ENCODE results near the gene IL4I1. TPM values are rescaled to one million over a fixed set of nuclear protein-coding genes. Genes with fewer than 3 reads are reported as not detected.
A peak's percentile ranks its signal among the peaks of the same experiment; 100 is the strongest.

IL4I1 gene
- total and polyA plus RNA-seq, 2 of the 8 experiments (the other 6 are each of a cell fraction or from before 2014, with no cell fraction given): 0.41 to 0.76 TPM

DNA sequence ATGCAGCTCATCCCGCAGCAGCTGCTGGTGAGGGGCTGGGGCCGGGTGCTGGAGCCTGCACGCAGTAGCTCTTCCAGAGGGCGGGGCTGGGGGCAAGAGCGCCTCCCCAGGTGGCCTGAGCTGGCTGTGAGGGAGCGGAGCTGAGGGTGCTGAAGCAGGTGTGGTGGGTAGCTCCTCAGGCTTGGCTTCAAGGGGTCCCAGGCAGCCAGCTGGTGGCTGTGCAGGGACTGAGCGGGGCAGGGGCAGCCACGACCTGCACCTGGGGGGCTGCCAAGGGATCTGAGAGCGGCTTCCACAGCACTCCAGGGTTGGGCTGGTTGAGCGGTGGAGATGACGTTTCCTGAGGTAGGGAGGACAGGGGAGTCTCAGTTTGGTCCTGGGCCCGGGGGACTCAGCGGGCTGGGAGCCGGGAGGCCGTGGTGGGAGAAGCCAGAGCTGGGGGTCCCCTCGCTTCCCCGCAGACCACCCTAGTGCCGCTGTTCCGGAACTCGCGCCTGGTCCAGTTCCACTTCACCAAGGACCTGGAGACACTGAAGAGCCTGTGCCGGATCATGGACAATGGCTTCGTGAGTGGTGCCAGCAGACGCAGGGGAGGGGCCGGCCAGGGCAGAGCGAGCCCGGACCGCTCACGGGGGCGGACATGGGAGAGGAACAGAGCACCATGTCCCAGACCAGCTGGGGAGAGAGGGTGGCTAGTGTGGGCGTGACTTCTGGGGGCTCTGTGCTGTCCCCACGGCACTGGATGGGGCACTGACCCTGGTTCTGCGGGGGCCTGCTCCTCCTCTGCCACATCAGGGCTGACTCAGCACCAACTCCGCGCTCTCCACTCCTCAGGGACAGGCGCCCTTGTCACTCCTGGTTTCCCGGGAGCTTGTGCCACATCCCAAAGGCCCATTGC lies 38.4 kb downstream of the IL4I1 start:
- no peak overlapping the region for H2BK20ac ChIP-seq (ENCODE audit: low read length)
- no peak overlapping the region for H3K4ac ChIP-seq (replicated peaks; ENCODE audit: insufficient read length, low read depth, low read length)
- H2BK12ac ChIP-seq (ENCODE audit: low read depth, low read length): no peak overlapping the region
- H2AK5ac ChIP-seq (ENCODE audit: low read depth, low read length): no peak overlapping the region
- no peak overlapping the region for H3K27ac ChIP-seq (ENCODE audit: low read depth, low read length)
- H2BK120ac ChIP-seq (replicated peaks; ENCODE audit: low read depth, low read length): no peak overlapping the region
- H3K36me3 ChIP-seq (ENCODE audit: control insufficient read depth in 2 of 4, insufficient read depth in 4 of 4, low read length in 3 of 4): peaks cover 21 to 74% (median 49%) of the 10 kb centered on the region in 4 experiments
- H3K4me2 ChIP-seq (ENCODE audit: insufficient read depth in 1 of 2, low read depth in 2 of 2, low read length in 2 of 2): no peak overlapping the region
- H2BK5ac ChIP-seq (ENCODE audit: low read depth, low read length): peak overlapping the region; percentile 60; the same call in 1 of the 2 replicates
- POLR2A ChIA-PET (ENCODE audit: partially characterized antibody): interaction anchor here (0.7 to 12.4 kb wide), 20 partner anchors 8 to 218 kb away, joined by 3 to 247 read pairs (median 4); partner anchors contain the start of genes AKT1S1, FUZ, MED25 and PNKP
- H3K4me1 ChIP-seq (replicated peaks in 1 of 4; ENCODE audit: control insufficient read depth in 3 of 4, insufficient read depth in 4 of 4, low read length in 3 of 4): peaks cover 0 to 7% (median 2%) of the 10 kb centered on the region in 4 experiments; a peak in 4 of 7 replicates
- FAIRE-seq: no peak
- TF ChIP-seq ZNF274 (IDR thresholded peaks at IDR 0.05; ENCODE audit: borderline replicate concordance, extremely low read depth, low read length): no peak
- peak; percentile 85; the same call in 1 of the 2 replicates for TF ChIP-seq POLR2AphosphoS5 (IDR thresholded peaks at IDR 0.05; ENCODE audit: low read depth, low read length)
- peak in 1 of 2 experiments; percentile 67; a peak in 2 of 3 replicates for TF ChIP-seq POLR2A (IDR thresholded peaks at IDR 0.05; ENCODE audit: control extremely low read depth in 1 of 2, low read depth in 2 of 2, low read length in 2 of 2)
- no peak for TF ChIP-seq SAP30 (IDR thresholded peaks at IDR 0.05; ENCODE audit: insufficient read depth, insufficient replicate concordance, low read length)
- no peak for TF ChIP-seq RNF2 (IDR thresholded peaks at IDR 0.05; ENCODE audit: borderline replicate concordance, low read depth, low read length, missing control alignments, poor library complexity, severe bottlenecking)
- H4K8ac ChIP-seq (ENCODE audit: extremely low read depth, insufficient read depth, low read length): peak overlapping the region; percentile 47; the same call in 1 of the 2 replicates
- DNase-seq (ENCODE audit: low read depth in 1 of 2, low spot score in 2 of 2): no peak
- no peak overlapping the region for H3K23ac ChIP-seq (ENCODE audit: insufficient read length)
- H2BK15ac ChIP-seq (ENCODE audit: low read length): no peak overlapping the region
- no peak overlapping the region for H4K5ac ChIP-seq (ENCODE audit: insufficient read length, low read depth, low read length)
- H3K9me3 ChIP-seq (ENCODE audit: insufficient read depth in 2 of 2, low read depth in 1 of 2, low read length in 1 of 2): no peaks in the 10 kb centered on the region
- H3K14ac ChIP-seq (ENCODE audit: insufficient read length): no peak overlapping the region
- peaks cover 3 to 12% of the 10 kb centered on the region in 2 experiments; a peak in 3 of 4 replicates for H3K79me2 ChIP-seq (ENCODE audit: control insufficient read depth in 1 of 2, insufficient read depth in 2 of 2, low read length in 2 of 2)
- H3K9ac ChIP-seq (replicated peaks in 1 of 4; ENCODE audit: extremely low read depth in 1 of 4, low read depth in 3 of 4, low read length in 3 of 4): no peak overlapping the region
- H3K27me3 ChIP-seq (replicated peaks in 1 of 4; ENCODE audit: control insufficient read depth in 3 of 4, extremely low read depth in 1 of 4, insufficient read depth in 3 of 4, low read length in 3 of 4): no peaks in the 10 kb centered on the region
- H3K18ac ChIP-seq (ENCODE audit: extremely low read depth, low read length): no peak overlapping the region
- WGBS, 2 experiments (ENCODE audit: extremely low coverage in 1 of 2, insufficient coverage in 1 of 2, insufficient read length in 1 of 2, insufficient replicate concordance in 2 of 2, low coverage in 1 of 2, low lambda C conversion rate in 2 of 2, missing lambda C conversion rate in 1 of 2): 94% methylated on average over 33 of the region's 37 CpGs; no CpG with 5 or more reads in 1 of the 2 experiments
- no peak overlapping the region for H3K56ac ChIP-seq (replicated peaks; ENCODE audit: insufficient read length, low read depth, low read length)
- CTCF ChIA-PET (ENCODE audit: partially characterized antibody): interaction anchor here (1.7 kb wide), 2 partner anchors 10 to 30 kb away, joined by 3 to 4 read pairs; no protein-coding TSS in a partner anchor
- H4K20me1 ChIP-seq (replicated peaks in 1 of 2; ENCODE audit: control insufficient read depth in 1 of 2, insufficient read depth in 2 of 2, low read length in 2 of 2): peaks cover 46 to 59% of the 10 kb centered on the region in 2 experiments
- no peak overlapping the region for H4K91ac ChIP-seq (replicated peaks; ENCODE audit: insufficient read length, low read length)
- no peak overlapping the region for H2AFZ ChIP-seq (ENCODE audit: low read length)
- no peak overlapping the region for H3K4me3 ChIP-seq (ENCODE audit: extremely low read depth in 1 of 4, insufficient read depth in 2 of 4, low read depth in 3 of 4, low read length in 4 of 4)
- H3K23me2 ChIP-seq (ENCODE audit: low read depth, low read length): no peaks in the 10 kb centered on the region
- H3K79me1 ChIP-seq (ENCODE audit: low read depth, low read length): peaks cover 11% of the 10 kb centered on the region; the same call in 1 of the 2 replicates

Measured in H1 (cell line).